ENCODE data around the gene MEIS2.

GRCh38 chr15:37038716-37039106 is 61.6 kb downstream of the MEIS2 start:
- TF ChIP-seq, protein P1, sequence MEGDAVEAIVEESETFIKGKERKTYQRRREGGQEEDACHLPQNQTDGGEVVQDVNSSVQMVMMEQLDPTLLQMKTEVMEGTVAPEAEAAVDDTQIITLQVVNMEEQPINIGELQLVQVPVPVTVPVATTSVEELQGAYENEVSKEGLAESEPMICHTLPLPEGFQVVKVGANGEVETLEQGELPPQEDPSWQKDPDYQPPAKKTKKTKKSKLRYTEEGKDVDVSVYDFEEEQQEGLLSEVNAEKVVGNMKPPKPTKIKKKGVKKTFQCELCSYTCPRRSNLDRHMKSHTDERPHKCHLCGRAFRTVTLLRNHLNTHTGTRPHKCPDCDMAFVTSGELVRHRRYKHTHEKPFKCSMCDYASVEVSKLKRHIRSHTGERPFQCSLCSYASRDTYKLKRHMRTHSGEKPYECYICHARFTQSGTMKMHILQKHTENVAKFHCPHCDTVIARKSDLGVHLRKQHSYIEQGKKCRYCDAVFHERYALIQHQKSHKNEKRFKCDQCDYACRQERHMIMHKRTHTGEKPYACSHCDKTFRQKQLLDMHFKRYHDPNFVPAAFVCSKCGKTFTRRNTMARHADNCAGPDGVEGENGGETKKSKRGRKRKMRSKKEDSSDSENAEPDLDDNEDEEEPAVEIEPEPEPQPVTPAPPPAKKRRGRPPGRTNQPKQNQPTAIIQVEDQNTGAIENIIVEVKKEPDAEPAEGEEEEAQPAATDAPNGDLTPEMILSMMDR (IDR thresholded peaks at IDR 0.05) = no peak
- TF ChIP-seq POLR2A (IDR thresholded peaks at IDR 0.05) (no peak), EP300 (IDR thresholded peaks at IDR 0.05) (no peak)
